PC-3 (cell line): ENCODE results near the gene SCGB1C2.

Source experiments
- CTCF ChIP-seq: fragments of 300-600 bp; sonication (generic); conservative IDR thresholded peaks from 2 replicates; pipeline ENCODE4 v1.5.1; 2017; ENCODE audit warnings: antibody characterized with exemption, low read depth, mild to moderate bottlenecking, low read length
- EZH2 ChIP-seq: fragments of 300-600 bp; sonication (generic); IDR thresholded peaks from one replicate; pipeline ENCODE4 v1.6.1; 2017; ENCODE audit warnings: antibody characterized with exemption, mild to moderate bottlenecking, low read length; ENCODE audit not compliant: unreplicated experiment
- EZH2phosphoT487 ChIP-seq: fragments of 300-600 bp; sonication (generic); IDR thresholded peaks from 2 replicates; pipeline ENCODE4 v1.6.1; 2018; ENCODE audit warnings: mild to moderate bottlenecking, antibody characterized with exemption, low read length, borderline replicate concordance

- TF ChIP-seq EZH2phosphoT487 = no peak
- no peak for TF ChIP-seq CTCF
- no peak for TF ChIP-seq EZH2
Observed at GRCh38 chr17:151886-152859, 14.8 kb downstream of the SCGB1C2 start.
